ENCODE measurements around the gene ZBTB20. TPM values are rescaled to one million over a fixed set of nuclear protein-coding genes. Genes with fewer than 3 reads are reported as not detected.

Gene ZBTB20
- total RNA-seq, 1 donor from 2014 or later, result 15.5 TPM

DNA sequence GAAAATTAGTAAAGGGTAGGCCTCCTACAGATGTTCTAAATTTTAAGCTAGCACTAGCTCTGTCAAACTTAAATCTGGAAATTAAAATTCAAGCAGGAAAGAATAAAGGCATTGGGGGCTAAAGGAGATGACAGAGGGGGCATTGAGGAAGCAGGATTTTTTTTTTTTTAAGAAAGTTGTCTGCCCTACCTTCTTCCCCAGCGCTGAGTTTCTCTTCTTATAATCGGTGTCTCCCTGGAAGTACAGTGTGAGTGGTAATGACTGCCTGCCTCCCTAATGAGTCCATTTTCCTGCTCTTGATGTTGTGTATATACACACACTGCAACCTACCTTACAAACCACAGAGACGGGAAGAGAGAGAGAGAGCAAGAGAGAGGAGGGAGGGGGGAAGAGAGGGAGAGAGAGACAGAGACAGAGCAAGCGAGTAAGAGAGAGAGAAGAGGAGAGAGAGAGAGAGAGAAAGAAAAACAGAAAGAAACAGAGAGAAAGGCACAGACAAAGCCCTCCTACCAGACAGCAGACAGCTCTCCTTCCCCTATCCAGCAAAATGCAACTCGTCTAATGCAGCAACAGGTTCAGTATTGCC lies 47.0 kb downstream of the ZBTB20 start:
- TF ChIP-seq, protein P1, sequence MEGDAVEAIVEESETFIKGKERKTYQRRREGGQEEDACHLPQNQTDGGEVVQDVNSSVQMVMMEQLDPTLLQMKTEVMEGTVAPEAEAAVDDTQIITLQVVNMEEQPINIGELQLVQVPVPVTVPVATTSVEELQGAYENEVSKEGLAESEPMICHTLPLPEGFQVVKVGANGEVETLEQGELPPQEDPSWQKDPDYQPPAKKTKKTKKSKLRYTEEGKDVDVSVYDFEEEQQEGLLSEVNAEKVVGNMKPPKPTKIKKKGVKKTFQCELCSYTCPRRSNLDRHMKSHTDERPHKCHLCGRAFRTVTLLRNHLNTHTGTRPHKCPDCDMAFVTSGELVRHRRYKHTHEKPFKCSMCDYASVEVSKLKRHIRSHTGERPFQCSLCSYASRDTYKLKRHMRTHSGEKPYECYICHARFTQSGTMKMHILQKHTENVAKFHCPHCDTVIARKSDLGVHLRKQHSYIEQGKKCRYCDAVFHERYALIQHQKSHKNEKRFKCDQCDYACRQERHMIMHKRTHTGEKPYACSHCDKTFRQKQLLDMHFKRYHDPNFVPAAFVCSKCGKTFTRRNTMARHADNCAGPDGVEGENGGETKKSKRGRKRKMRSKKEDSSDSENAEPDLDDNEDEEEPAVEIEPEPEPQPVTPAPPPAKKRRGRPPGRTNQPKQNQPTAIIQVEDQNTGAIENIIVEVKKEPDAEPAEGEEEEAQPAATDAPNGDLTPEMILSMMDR (IDR thresholded peaks at IDR 0.05), result no peak
- Mint-ChIP-seq H3K36me3 (ENCODE audit: low read depth) (peaks cover 3% of the 10 kb centered on the region), H3K27me3 (ENCODE audit: low read depth) (no peaks in the 10 kb centered on the region), H3K4me1 (ENCODE audit: low read depth) (peaks cover 23% of the 10 kb centered on the region), H3K9me3 (ENCODE audit: low read depth) (peaks cover 13% of the 10 kb centered on the region), H3K4me3 (ENCODE audit: unreplicated experiment) (peak overlapping the region; percentile 65), H3K27ac (ENCODE audit: unreplicated experiment) (peak overlapping the region; percentile 85)
- DNase-seq (ENCODE audit: low spot score), result no peak

DNA sequence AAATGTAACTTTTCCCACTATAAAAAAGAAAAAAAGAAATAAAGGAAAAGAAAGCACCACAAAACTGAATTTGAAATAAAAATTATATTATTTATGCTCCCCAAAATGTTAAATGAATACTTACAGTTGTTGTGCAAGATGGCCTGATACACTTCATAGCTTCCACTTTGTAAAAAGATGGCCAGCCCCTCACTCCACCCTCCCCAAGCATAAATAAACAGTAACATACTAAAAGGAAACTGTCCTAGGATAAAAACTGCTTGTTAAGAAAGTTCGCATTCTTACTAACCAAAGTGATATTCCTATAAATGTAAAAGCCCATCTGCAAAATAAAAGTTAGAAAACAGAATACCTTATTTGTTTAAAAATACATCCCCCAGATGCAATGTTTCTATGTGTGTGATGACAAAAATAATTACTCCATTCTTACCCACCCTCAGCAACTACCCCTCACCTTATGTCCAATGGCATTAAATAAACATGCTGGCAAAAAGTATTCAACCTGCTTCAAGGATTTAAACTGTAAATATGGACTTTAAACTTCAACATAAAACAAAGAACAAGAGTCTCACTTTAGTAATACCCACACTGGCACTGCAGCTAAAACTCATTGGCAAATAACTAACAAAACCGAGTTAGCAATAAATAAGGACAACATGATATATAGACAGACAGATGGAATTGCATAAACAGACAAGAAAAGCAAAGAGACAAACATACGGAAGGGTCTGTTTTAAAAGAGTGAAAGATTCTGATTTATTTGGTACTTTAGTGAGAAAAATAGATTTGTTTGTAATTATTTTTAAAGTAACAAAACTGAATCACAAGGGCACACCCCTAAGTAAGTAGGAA lies 47.7 kb downstream of the ZBTB20 start:
- no peak for DNase-seq (ENCODE audit: low spot score)
- Mint-ChIP-seq H3K27ac (ENCODE audit: unreplicated experiment) (no peak overlapping the region), H3K9me3 (ENCODE audit: low read depth) (peaks cover 9% of the 10 kb centered on the region), H3K36me3 (ENCODE audit: low read depth) (peaks cover 3% of the 10 kb centered on the region), H3K4me3 (ENCODE audit: unreplicated experiment) (no peak overlapping the region), H3K27me3 (ENCODE audit: low read depth) (no peaks in the 10 kb centered on the region), H3K4me1 (ENCODE audit: low read depth) (peaks cover 23% of the 10 kb centered on the region)
- TF ChIP-seq, protein P1 (IDR thresholded peaks at IDR 0.05), result no peak

DNA sequence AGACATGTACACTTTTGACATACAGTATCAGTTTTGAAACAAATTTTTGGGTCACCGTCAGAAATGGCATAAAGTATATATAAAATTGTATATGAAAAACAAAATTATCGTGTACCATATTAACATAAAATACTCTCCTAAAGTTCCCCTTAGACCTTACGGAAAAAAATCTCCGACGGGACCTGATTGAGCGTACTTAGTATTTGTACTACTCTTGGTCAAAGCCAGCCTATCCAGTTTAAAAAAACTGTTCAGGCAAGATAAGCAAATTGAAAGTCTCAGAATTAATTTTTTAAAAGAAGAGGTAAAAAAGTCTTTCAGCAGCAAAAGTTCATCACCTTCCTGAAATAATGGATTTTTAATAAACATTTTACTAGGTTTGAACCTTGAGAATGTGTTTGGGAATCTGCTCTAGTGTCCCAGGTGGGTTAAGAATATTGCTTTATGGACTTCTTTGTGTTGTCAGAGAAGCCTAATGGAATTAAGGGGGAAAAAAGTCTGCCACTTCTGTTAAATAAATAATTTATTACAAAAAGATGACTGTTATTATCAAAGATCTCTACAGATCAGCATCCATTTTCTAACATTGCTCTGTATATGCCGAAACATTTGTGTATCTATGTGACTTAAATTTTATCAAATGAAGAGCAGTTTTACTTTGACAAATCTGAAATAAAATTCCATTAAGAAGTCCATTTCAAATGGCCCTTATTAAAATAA lies 48.6 kb downstream of the ZBTB20 start:
- H3K27me3 Mint-ChIP-seq (ENCODE audit: low read depth), result no peaks in the 10 kb centered on the region
- H3K9me3 Mint-ChIP-seq (ENCODE audit: low read depth), result peaks cover 2% of the 10 kb centered on the region
- TF ChIP-seq, protein P1 (IDR thresholded peaks at IDR 0.05), result no peak

DNA sequence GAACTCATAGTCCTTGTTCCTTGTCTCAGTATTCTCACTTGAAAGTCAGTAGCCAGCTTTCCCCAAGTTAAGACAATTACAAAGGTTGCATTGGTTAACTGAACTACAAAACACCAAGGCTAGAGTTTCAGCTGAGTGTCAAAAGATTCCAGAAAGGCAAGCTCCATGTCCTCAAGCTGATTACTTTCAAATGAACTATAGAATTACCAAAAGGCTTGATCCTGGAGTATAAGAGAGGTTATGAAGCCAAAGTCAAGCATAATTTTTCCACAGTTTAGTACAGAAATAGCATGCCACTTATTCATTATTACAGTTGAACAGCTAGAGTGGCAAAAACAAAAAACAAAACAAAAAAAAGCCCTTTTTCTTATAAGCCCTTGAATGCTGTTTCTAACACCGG lies 51.9 kb downstream of the ZBTB20 start:
- H3K4me1 Mint-ChIP-seq (ENCODE audit: low read depth), result peaks cover 14% of the 10 kb centered on the region
- H3K4me3 Mint-ChIP-seq (ENCODE audit: unreplicated experiment), result no peak overlapping the region
- DNase-seq (ENCODE audit: low spot score), result no peak
- H3K9me3 Mint-ChIP-seq (ENCODE audit: low read depth), result no peaks in the 10 kb centered on the region
- H3K27me3 Mint-ChIP-seq (ENCODE audit: low read depth), result no peaks in the 10 kb centered on the region
- TF ChIP-seq, protein P1 (IDR thresholded peaks at IDR 0.05), result no peak
- no peak overlapping the region for H3K27ac Mint-ChIP-seq (ENCODE audit: unreplicated experiment)
- H3K36me3 Mint-ChIP-seq (ENCODE audit: low read depth), result no peaks in the 10 kb centered on the region

More for the DNA sequence above, 48.6 kb downstream of the ZBTB20 start:
- H3K4me3 Mint-ChIP-seq (ENCODE audit: unreplicated experiment), result no peak overlapping the region
- no peak overlapping the region for H3K27ac Mint-ChIP-seq (ENCODE audit: unreplicated experiment)
- H3K4me1 Mint-ChIP-seq (ENCODE audit: low read depth), result peaks cover 23% of the 10 kb centered on the region
- DNase-seq (ENCODE audit: low spot score), result no peak
- H3K36me3 Mint-ChIP-seq (ENCODE audit: low read depth), result no peaks in the 10 kb centered on the region

DNA sequence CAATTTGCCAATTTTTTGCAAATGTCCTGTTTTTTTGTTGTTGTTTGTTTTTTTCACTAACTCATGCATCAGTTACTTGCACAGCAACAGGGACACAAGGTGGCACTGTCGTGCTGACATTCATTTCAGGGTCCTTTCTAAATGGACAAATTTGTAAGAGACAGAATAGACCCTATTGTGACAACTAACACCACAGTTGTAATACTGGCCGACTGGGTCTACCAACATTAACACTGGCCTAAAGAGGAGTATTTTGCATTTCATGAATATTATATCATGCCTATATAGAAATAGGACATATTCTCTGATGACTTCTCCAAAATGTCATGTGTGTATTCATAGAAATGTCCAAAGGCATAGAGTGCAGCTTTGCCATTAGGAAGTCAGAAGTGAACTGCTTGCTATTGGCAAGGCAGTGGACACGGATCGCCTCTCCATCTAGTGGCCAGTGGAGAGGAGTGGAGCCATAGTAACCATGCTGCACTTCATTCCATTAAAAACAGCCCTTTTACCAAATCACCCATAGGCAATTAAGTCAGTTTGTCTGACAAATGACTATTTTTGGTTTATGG lies 54.8 kb downstream of the ZBTB20 start:
- DNase-seq (ENCODE audit: low spot score), result no peak
- no peaks in the 10 kb centered on the region for H3K27me3 Mint-ChIP-seq (ENCODE audit: low read depth)
- TF ChIP-seq, protein P1 (IDR thresholded peaks at IDR 0.05), result peak; percentile 88
- no peaks in the 10 kb centered on the region for H3K36me3 Mint-ChIP-seq (ENCODE audit: low read depth)
- H3K4me1 Mint-ChIP-seq (ENCODE audit: low read depth), result no peaks in the 10 kb centered on the region
- H3K4me3 Mint-ChIP-seq (ENCODE audit: unreplicated experiment), result no peak overlapping the region
- no peak overlapping the region for H3K27ac Mint-ChIP-seq (ENCODE audit: unreplicated experiment)
- H3K9me3 Mint-ChIP-seq (ENCODE audit: low read depth), result no peaks in the 10 kb centered on the region
